GM10847 (cell line): ENCODE results near the gene LGALS9C.
"Not testable (repeated sequence)": the region's sequence is repeated elsewhere in the genome, so short reads cannot be mapped to it uniquely, and the experiment has no call there.

ENCODE experiments used
- POLR2A ChIP-seq: IDR thresholded peaks from 2 replicates; pipeline ENCODE4 v1.6.1; 2011; ENCODE audit not compliant: insufficient read length; ENCODE audit errors: extremely low read depth

LGALS9C gene

DNA sequence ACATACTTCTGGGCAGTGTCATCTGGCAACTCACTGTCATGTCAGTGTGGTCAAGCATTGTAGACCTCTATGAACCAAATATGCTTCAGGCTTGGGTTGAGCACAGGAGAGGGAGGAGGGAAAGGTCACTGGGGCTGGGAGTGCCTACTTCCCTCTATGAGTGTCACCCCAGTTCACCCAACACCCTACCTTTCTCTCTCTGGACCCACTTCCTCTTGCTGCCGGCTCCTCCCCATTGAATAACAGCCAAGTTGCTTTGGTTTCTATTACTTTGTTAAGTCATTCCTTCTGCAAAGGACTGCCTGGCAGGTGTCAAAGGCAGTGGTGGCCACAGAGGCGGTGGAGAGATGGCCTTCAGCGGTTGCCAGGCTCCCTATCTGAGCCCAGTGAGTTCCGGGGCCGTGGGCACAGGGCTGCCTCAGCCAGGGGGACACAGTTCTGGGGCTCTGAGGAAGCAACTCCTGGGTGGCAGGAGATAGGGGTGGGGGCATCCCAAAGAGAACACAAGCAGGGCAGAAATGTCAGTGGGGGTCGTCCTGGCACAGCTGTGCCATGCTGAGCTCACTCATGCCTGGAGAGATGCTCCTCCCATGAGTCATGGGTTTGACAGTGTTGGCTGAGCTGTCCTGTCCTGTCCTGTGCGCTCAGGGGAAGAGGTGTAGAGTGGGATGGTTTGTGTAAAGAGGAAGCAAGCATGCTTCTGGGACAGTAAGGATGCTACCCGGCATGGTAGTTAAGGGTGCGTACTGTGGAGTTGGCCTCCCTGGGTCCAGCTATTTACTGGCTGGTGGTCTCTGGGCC is at the start of gene LGALS9C:
LGALS9C (plus strand) TSS at position 282 of the 801 bp plus-strand sequence; CDS start at position 348, 66 bp downstream.
- TF ChIP-seq POLR2A = not testable (repeated sequence)
